GM12878 (cell line): ENCODE measurements around the gene FMOD.

Experiments
- CEBPB ChIP-seq, 2 experiments: fragments of 150-350 bp in 1 of 2; IDR thresholded peaks; 2 replicates each; pipeline ENCODE4 v1.6.1; 2012 to 2014; ENCODE audit warnings: low read depth in 2 of 2, low read length in 2 of 2, borderline replicate concordance in 1 of 2, inconsistent platforms in 1 of 2
- HDAC2 ChIP-seq: fragments of 200-600 bp; sonication (generic); IDR thresholded peaks from 2 replicates; pipeline ENCODE4 v1.6.1; 2017
- KAT2A ChIP-seq: conservative IDR thresholded peaks from 2 replicates; pipeline ENCODE4 v1.6.1; 2011; ENCODE audit warnings: low read depth, low read length; ENCODE audit not compliant: control insufficient read depth
- NFYA ChIP-seq: IDR thresholded peaks from 2 replicates; pipeline ENCODE4 v1.6.1; 2011; ENCODE audit warnings: low read depth, mild to moderate bottlenecking, low read length, improper control_type of control experiment, borderline replicate concordance
- POLR2A ChIP-seq: IDR thresholded peaks from 2 replicates; pipeline ENCODE4 v1.6.1; 2011; ENCODE audit warnings: low read depth, mild to moderate bottlenecking, low read length
- POLR2AphosphoS5 ChIP-seq: IDR thresholded peaks from 2 replicates; pipeline ENCODE4 v1.6.1; 2011; ENCODE audit warnings: mild to moderate bottlenecking, low read length, inconsistent platforms
- ZNF24 ChIP-seq: fragments of 450-650 bp; IDR thresholded peaks from 2 replicates; pipeline ENCODE4 v1.6.1; 2017; ENCODE audit warnings: antibody characterized with exemption, mild to moderate bottlenecking
- TF ChIP-seq, protein P1 (sequence below): IDR thresholded peaks from 2 replicates; pipeline ENCODE4 v1.6.1; 2011; ENCODE audit warnings: mild to moderate bottlenecking, low read depth, low read length, moderate library complexity; ENCODE audit not compliant: insufficient replicate concordance
- TF ChIP-seq, protein P2 (sequence below), 3 experiments: IDR thresholded peaks in 2 of 3; conservative IDR thresholded peaks in 1 of 3; 2 replicates each; pipeline ENCODE4 v1.5.1; 2011; ENCODE audit warnings: low read depth in 3 of 3, low read length in 3 of 3, mild to moderate bottlenecking in 3 of 3, control low read depth in 2 of 3, moderate library complexity in 2 of 3, inconsistent platforms in 1 of 3, mixed read lengths in 1 of 3; ENCODE audit not compliant: control insufficient read depth in 2 of 3, insufficient read depth in 1 of 3; ENCODE audit errors: extremely low read depth in 1 of 3
- TF ChIP-seq, protein P3 (sequence below): IDR thresholded peaks from 2 replicates; pipeline ENCODE4 v1.6.1; 2012; ENCODE audit warnings: low read depth, low read length, improper control_type of control experiment

DNA sequence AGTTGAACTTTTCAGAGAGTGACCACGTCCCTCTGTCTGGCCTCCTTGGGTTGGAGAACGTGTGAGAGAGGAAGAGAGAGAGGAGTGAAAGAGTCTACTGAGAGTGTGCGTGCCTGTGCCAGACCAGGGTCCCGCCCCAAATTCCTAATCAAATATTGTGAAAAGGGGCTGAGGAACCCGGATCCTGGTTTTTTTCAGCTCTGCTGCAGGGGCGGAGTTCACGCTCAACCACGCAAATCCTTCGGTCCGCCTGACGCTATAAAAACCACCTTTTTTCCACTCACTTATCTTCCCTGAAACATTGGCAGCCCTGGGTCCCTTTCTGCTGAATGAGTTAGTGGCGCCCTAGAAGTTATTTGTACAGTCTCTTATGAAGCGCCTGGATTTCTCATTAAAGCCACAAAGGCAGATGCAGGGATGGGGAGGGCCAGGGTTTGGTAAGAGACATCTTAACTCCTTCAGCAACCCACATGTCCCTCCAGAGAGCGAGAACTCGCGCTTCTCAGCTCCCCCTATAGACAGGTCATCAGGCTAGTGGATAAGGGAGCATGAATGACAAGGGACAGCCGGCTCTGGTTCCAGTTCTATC lies at the start of gene FMOD:
- TF ChIP-seq, protein P1, sequence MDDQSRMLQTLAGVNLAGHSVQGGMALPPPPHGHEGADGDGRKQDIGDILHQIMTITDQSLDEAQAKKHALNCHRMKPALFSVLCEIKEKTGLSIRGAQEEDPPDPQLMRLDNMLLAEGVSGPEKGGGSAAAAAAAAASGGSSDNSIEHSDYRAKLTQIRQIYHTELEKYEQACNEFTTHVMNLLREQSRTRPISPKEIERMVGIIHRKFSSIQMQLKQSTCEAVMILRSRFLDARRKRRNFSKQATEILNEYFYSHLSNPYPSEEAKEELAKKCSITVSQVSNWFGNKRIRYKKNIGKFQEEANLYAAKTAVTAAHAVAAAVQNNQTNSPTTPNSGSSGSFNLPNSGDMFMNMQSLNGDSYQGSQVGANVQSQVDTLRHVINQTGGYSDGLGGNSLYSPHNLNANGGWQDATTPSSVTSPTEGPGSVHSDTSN: no peak
- TF ChIP-seq, protein P2, sequence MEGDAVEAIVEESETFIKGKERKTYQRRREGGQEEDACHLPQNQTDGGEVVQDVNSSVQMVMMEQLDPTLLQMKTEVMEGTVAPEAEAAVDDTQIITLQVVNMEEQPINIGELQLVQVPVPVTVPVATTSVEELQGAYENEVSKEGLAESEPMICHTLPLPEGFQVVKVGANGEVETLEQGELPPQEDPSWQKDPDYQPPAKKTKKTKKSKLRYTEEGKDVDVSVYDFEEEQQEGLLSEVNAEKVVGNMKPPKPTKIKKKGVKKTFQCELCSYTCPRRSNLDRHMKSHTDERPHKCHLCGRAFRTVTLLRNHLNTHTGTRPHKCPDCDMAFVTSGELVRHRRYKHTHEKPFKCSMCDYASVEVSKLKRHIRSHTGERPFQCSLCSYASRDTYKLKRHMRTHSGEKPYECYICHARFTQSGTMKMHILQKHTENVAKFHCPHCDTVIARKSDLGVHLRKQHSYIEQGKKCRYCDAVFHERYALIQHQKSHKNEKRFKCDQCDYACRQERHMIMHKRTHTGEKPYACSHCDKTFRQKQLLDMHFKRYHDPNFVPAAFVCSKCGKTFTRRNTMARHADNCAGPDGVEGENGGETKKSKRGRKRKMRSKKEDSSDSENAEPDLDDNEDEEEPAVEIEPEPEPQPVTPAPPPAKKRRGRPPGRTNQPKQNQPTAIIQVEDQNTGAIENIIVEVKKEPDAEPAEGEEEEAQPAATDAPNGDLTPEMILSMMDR (IDR thresholded peaks at IDR 0.05 in 2 of 3, conservative IDR thresholded peaks at IDR 0.05 in 1 of 3; ENCODE audit: control insufficient read depth in 2 of 3, extremely low read depth in 1 of 3, insufficient read depth in 1 of 3, low read depth in 3 of 3, low read length in 3 of 3): peak; percentile 5 to 15 (median 12); a peak in 1 of 6 replicates
- TF ChIP-seq HDAC2 (no peak), CEBPB (IDR thresholded peaks at IDR 0.05; ENCODE audit: borderline replicate concordance in 1 of 2, low read depth in 2 of 2, low read length in 2 of 2) (no peak), ZNF24 (no peak), KAT2A (no peak), POLR2A (no peak), POLR2AphosphoS5 (no peak), NFYA (no peak)
- TF ChIP-seq, protein P3, sequence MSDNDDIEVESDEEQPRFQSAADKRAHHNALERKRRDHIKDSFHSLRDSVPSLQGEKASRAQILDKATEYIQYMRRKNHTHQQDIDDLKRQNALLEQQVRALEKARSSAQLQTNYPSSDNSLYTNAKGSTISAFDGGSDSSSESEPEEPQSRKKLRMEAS: no peak
